Measurements from ENCODE around the gene MSH3.
"Not testable (repeated sequence)": the region's sequence is repeated elsewhere in the genome, so short reads cannot be mapped to it uniquely, and the experiment has no call there.

The MSH3 gene

DNA sequence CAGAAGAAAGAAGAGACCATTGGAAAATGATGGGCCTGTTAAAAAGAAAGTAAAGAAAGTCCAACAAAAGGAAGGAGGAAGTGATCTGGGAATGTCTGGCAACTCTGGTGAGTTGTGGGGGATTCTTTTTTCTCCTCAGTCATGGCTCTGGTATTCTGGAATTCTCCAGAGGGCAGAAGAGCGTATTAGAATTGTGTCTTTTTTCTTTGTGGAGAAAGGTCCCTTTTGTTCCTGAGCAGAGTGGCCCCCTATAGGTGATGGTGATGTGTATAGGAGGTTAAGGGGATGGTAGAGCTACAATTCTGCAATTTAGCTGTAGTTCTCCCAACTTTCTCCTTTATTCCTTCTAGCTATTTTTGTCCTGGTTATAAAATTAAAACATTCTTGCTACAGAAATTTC, 2.0 kb downstream of the MSH3 start:
- DNase-seq (ENCODE audit: low read depth) = no peak

DNA sequence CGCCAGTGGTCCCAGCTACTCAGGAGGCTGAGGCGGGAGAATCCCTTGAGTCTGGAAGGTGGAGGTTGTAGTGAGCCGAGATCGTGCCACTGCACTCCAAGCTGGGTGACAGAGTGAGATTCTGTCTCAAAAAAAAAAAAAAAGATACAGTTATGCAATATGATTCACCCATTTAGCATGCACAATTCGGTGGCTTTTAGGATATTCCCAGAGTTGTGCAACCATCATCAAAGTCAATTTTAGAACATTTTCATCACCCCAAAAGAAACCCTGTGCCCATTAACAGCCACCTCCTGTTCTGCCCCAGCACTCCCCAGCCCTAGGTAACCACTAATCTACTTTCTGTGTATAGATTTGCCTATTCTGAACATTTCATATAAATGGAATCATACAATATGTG, 4.7 kb downstream of the MSH3 start:
- peak; percentile 7 for DNase-seq (ENCODE audit: low read depth)

DNA sequence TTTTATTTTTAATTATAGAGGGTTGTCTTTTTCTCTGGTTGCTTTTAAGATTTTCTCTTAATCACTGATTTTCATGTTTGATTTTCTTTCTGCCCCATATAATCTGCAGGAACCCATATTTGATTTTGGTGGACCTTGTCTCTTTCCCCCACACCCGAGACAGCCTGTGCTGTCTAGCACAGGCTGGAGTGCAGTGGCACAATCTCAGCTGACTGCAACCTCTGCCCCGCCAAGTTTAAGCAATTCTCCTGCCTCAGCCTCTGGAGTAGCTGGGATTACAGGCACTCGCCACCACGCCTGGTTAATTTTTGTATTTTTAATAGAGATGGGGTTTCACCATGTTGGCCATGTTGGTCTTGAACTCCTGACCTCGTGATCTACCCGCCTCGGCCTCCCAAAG, 6.2 kb downstream of the MSH3 start:
- not testable (repeated sequence) for DNase-seq (ENCODE audit: low read depth)

DNA sequence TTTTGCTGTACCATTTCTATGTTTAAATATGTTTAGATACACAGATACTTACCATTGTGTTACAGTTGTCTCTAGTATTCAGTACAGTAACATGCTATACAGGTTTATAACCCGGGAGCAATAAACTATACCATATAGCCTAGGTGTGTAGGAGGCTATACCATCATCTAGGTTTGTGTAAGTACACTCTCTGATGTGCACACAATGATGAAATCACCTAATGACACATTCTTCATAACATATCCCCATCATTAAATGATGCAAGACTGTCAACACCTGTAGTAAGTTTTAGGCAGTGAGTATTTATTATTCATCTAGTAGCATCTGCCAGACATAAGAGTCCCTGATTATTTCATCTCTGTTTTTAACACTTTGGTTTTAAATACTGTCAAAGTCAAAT, 7.7 kb downstream of the MSH3 start:
- DNase-seq (ENCODE audit: low read depth) = no peak

DNA sequence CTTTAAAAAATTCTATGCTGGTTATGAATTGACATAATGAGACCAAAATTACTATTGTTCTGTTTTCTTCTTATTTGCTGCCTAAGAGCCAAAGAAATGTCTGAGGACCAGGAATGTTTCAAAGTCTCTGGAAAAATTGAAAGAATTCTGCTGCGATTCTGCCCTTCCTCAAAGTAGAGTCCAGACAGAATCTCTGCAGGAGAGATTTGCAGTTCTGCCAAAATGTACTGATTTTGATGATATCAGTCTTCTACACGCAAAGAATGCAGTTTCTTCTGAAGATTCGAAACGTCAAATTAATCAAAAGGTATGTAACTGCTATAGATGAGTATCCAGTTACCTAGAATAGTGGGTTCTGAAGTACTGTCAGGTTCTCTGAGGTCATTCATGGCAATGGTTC, 10.6 kb downstream of the MSH3 start:
- no peak for DNase-seq (ENCODE audit: low read depth)

DNA sequence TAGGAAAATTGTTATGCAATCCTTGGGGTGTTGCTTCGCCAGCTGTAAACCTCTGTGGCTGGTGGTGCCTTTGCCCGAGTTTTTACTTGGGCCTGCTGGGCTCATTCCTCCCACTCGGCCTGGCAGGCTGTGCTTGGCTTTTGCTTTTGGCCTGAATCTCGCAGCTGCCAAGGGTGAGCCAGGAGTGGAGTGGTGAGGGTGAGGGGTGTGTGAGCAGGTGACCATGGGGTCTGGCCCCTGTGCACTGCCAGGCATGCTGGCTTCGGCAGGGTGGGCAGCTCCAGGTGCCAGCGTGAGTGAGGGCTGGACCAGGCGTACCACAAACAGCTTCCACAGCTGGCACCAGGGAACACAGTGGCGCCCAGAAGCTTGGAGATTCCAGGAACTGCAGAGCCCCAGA, 12.9 kb downstream of the MSH3 start:
- DNase-seq (ENCODE audit: low read depth) = no peak

DNA sequence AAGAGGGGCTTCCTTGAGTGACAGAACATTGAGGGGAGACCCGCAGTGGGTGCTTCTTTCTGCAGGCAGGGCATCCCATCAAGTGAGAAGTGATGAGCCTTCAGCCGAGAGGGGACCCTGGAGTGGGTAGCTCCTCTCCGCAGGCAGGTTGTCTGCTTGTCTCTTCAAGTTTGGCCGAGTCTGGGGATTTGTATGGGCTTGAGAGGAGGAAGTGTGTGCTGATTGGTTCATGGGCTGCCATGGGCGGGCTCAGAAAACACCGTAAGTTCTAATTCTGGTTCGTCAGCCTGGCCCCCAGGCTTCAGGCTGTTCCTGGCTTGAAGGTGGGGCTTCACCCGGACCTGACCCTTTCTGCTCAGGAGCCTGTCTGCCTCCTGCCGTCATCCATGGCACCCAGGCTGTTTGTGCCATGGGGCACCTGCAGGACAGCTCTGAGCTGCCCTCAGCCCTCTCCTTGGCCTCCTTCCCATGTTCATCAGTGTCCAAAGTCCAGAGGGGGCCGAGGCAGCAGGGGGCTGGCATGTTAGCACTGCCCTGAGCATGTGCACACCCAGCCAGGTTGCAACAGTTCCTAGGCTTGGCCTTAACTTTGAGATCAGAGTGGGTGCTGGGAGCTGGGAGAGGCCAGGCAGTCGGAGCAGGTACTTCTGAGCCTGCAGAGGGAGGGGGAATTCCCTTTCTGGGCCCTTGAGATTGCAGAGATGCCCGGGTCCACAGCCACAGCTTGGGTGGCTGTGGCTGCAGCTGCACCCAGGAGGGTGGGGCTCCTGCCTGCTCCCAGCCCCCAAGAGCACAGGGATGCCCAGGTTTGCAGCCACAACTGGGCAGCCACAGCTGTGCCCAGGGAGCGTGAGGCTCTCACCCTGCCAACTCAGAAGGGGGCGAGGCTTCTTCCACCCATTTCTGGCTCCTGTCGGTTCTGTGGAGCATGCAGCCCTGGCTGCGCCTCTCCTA, 13.8 kb downstream of the MSH3 start:
- DNase-seq (ENCODE audit: low read depth) = no peak

DNA sequence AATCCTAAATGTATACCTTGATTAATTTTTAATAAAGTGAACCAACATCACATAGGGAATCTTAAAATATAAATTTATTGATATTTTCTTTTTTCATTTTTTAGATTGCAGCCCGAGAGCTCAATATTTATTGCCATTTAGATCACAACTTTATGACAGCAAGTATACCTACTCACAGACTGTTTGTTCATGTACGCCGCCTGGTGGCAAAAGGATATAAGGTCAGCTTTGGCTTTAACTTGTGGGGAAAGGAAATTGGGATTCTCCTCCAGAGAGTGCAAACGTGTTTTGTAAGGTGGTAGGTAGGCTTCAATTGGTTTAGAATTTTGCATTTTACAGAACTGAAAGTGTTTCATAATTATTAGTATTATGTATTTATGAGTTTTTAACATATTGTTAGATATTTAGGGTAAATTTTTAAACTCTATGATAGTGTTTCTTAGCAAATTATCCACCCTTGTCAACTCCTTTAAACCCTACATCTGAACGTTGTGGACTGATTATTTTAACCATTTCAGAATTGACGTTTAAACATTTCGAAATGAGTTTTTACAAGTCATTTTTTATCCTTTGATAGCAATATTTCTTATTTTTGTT, 17.8 kb downstream of the MSH3 start:
- DNase-seq (ENCODE audit: low read depth) = peak; percentile 64

DNA sequence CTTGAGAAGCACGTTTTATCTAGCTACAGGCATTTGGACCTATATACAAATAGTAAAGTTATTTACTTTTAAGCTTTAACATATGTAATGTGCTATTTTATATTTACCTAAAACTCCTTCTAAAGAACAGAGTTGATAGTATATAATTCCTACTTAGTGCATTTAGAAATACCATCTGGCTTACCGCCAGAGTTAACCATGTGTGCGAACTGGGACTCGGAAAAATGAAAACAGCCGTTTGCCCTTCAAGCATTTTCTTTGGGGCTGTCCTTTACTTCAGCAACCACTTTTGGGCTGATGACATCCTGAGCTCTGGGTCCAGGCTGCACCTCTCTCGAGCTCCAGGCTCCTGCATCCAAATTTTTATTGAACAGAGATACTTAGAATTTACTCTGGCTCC, 22.3 kb downstream of the MSH3 start:
- no peak for DNase-seq (ENCODE audit: low read depth)

DNA sequence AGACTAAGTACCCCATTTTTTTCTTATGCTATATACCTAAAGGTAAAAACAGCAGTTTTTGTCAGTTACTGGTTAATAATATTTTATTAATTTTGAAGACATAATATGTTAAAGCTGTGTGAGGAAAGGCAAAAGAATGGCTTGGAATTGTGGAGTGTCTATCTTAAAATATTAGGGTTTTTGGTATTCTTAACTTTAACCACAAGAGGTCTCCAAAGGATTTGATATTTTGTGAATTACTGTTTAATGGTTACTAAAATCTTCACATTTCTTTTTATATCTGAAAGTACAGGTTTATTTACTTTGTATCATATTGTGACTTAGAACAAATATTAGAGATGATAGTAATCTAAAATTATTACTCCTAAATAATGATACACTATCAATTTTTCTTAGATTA, 32.3 kb downstream of the MSH3 start:
- DNase-seq (ENCODE audit: low read depth) = no peak

DNA sequence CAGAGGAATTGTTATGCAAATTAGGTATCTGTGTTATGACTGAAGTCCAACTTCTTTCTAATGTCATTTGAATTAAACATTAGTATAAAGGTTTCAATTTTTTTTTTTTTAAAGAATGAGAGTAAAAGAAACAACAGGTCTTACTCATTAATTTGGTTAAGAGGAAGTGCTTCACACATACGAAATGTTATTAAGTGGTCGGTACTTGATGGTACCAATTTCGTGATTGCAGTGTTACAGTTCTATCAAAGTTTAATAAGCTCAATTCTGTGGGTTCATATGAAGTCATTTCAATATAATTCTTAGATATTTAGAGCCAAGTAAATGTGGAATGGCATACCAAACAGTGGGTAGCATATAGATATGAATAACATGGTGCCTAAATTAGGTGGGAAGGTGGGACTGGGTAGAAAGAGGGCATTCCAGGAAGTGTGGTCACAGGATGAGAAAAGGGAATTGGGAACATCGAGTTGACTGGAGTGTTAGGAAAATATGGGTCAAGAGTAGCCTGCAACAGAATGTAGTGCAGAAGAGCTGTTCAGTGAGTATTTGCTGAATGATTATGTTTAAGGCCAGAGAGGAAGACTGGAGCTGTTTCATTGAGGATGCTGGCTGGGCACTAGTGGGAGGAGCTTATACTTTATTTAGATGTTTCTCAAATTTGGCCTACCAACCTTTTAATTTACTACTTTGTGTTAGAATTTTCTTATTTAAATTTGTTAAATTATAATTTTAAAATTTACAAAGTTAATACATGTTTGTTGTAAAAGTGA, 34.4 kb downstream of the MSH3 start:
- no peak for DNase-seq (ENCODE audit: low read depth)

DNA sequence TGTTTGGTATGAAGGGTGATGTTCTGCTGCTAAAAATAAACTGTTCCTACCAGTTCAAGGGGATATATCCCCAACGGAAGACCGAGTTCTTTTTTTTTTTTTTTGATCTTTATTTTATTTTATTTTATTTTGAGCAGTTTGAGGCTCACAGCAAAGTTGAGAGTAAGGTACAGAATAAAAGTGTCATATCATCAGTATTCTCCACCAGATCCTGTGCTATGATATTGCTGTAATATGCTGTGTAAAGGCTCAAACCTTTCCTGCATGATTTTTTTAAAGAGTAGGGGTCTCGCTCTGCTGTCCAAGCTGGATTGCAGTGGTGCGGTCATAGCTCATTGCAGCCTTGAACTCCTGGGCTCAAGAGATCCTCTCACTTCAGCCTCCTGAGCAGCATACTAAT, 35.2 kb downstream of the MSH3 start:
- no peak for DNase-seq (ENCODE audit: low read depth)

DNA sequence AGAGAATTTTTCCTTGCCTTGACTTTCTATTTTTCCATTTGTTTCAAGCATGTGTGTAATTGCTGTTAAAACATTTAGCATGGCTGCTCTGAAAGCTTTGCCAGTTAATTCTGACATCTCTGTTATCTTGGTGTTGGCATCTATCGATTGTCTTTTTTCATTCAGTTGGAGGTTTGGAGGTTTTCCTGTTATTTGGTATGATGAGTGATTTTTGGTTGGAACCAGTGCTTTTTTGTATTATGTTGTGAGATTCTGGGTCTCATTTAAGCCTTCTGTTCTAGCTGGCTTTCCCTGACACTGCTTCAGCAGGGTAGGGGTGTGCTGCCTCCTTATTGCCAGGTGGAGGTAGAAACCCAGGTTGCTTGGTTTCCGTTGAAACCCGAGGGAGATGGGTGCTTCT, 41.2 kb downstream of the MSH3 start:
- DNase-seq (ENCODE audit: low read depth) = no peak

DNA sequence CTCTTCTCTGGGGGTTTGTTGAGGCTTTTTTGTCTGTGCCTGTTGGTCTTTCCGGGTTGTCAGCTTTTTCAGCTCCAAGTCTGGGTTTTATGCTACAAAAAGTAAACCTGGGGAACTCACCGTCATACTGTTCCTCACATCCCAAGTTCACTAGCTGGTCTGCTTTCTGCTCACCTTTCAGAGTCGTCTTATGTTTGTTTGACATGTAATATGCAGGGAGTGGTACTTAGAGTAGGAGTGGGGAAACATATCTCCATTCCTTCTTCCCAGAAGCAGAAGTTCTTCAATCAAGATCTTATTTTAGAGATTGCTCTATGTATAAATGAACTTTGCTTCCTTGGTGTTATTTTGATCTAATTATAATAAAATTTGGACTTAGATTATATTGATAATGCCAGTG, 42.0 kb downstream of the MSH3 start:
- DNase-seq (ENCODE audit: low read depth) = no peak

DNA sequence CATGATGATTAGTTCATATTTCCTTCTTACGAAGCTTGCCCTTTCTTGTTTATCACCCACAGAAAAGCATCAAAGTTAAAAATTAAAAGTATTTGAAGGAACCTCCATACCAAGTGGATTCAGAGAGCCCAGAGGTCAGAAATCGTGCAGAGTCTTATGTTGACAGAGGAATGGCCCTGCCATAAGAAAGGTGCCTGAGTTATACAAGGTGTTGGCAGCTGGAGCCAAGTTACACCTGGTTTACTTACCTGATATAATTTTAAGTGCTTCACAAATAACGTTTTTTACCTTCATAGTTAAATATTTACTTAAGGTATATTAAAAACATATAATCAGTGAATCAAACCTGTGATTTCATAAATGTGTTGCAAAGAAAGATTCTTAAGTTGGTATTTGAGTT, 42.6 kb downstream of the MSH3 start:
- no peak for DNase-seq (ENCODE audit: low read depth)

DNA sequence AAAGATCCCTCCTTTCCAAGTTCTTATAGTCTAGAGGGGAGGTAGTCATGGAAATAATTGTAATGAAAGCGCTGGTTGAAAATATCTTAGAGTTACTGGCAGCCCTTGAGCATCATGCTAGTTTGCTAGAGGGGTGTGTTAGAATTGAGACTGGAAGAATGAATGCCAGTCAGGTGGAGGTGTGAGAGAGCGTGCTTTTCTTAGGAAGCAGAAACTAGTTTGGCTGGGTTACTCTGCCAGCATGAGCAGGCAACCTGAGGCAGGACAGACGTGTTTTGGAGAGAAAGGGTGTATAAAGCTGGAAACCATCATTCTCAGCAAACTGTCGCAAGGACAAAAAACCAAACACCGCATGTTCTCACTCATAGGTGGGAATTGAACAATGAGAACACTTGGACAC, 43.9 kb downstream of the MSH3 start:
- no peak for DNase-seq (ENCODE audit: low read depth)

DNA sequence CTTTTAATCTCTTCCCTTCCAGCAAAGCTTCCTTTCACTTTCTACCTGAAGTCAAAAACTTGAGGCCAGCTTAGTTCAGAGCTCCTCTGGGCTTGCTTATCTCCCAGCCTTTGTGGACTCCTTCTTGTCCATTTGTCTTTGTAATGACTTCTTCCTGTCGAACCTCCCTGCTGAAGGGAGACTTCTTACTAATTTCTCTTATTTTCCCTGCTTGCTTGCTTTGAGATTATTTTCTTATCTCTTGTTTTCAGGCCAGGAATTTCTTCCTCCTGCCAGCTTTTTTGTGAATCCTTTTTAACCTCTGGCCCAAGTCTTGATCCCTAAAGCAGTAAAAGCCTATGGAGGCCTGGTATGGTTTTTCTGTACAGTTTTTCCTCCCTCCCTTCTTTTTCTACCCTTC, 47.1 kb downstream of the MSH3 start:
- DNase-seq (ENCODE audit: low read depth) = no peak

DNA sequence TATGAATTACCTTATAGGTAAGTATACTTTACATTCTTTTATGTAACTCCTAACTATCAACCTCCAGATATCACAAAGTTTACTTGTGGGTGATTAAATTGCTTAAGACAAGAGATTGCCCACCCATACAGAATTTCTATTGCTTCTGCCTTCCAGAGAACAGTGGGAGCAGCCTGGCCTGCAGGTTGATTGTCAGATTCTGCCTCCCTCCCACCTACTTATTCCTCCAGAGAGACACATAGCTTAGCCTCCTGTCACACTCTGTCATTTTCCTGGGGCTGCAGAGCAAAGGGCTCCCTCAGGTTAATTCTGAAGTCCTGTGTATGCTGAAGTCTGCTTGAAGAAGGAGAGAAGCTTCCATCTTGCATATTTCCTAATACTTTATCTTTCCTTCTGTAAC, 48.8 kb downstream of the MSH3 start:
- DNase-seq (ENCODE audit: low read depth) = no peak

DNA sequence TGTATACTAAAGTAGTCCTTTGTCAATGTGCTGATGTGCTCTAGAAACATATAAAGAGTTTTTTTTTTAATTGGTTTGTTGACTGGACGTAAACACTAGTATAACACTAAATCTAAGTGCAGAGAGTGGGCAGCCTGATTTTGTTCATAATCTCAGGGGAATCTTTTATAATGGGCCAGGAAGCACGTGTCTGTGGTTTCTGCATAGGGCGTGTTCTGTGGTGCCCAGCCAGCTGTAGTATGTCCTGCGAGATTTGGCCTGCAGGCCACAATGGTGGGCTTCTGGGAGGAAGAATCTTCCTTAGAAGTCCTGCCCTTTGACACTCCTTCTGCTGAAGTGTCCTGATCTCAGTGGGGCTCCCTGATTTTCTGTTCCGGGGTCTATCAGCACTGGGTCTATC, 49.3 kb downstream of the MSH3 start:
- no peak for DNase-seq (ENCODE audit: low read depth)

DNA sequence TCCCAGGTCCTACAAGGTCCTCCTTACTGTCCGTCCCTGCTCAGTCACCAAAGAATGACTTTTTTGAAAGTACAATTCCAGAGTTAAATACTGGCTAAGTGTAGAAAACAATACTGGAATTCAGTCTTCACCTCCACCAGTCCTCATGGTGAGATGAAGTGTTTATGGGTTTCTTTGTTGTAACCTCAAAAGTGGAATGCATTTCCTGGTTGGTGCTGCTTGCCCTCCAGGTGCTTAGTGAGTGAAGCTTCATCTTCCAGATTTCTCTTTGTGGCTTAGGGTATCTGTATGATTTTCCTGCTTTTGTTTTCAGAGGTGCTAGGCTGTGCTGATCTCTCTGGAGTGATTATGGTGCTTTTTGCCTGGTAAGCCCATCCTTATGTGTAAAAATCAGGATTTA, 49.8 kb downstream of the MSH3 start:
- no peak for DNase-seq (ENCODE audit: low read depth)

DNA sequence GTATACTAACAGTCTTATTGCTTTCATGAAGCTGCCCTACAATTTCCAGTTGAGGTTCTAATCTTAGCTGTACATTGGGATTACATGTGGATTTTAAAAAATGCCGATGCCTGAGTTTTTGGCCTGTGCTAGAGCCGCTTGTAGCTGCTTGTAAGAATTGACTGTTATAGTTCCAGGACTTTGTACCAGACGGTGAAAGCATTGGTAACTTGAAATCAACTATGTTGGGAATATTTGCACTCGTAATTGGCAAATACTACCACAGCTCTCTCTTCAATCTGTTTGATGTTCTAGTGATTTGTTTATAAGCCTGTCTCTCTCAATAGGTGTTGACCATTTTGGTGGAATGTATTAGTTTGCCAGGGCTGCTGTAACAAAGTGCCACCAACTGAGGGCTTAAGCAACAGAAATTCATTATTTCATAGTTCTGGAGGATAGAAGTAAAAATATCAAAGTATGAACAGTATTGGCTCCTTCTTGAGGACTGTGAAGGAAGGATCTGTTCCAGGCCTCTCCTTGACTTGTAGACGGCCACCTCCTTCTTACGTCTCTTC, 50.8 kb downstream of the MSH3 start:
- DNase-seq (ENCODE audit: low read depth) = no peak

DNA sequence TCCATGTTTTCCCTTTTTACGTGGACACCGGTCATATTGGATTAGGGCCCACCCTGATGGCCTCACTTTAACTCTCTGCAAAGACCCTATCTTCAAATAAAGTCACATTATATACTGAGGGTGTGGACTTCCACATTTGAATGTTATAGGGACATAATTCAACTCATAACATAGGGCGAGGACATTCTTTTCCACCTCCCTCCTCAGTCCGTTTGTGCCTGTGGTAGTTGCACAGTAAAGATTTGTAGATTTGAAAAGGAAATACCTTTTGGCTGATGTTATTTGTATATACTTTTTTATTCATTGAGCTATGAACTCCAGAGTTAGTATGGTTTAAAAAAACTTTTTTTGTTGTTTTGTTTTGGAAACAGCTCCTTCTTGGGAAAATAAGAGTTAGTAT, 51.3 kb downstream of the MSH3 start:
- DNase-seq (ENCODE audit: low read depth) = no peak

Data from stromal cell of bone marrow (primary cell).